AG08396 (cell line): ENCODE results near the gene MMRN2.
"Not testable (repeated sequence)": the region's sequence is repeated elsewhere in the genome, so short reads cannot be mapped to it uniquely, and the experiment has no call there.

Source experiments
- DNase-seq: peaks from one replicate; pipeline ENCODE4 v3.0.0; 2012; ENCODE audit warnings: low spot score, mixed read lengths

Gene MMRN2

DNA sequence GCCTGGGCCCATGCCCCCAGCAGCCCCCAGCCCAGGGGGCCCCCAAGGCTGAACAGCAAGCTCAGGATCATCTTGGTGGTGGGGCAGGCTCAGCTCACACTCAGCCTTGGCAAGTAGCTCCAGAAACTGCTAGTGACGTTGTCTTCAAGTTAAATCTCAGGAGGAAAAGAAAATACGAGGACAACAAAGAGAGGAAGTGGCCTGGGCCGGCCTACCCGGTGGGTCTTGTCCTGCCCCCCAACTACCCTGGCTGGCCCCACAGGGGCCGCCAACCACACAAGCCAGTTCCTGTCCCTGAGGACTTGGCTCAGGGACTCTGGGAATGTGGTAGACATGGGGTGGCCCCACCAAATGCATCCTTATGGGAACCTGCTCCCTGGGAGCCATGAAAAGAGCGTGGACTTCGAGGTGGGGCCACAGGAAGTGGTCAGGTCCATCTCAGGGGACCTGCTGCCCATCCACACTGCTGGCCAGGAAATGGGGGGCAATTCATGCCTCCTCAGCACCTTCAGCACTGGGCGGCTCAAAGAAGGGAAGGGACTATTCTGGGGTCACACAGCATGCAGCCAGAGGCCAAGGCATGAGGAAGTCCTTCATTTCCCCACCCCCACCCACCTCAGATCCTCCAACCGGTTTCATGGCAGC is at the start of gene MMRN2:
Gene MMRN2 (minus strand): TSS at position 145 of the 645 bp plus-strand sequence. CDS start 74 bp downstream, at position 71.
- DNase-seq, result no peak

DNA sequence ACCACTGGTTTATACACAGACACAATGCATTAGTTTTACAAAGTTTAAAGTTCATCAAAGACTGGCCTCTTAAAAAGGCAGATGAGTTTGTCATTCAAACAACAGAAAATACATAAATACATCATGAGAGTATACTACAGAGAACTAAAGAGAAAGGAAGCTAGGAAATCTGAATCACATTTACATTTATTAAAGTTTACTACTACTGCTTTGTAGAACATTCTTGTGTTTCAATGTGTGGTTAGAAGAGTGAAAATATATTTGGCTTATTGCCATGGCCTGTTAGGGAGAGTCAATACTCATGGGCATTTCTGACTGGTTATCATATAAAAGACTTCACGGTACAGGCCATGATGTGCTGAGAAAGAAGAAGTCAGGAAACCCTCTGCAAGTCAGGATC is 49.7 kb upstream of the MMRN2 start:
- not testable (repeated sequence) for DNase-seq

- DNase-seq, result no peak
Measured at GRCh38 chr10:87000491-87000890, 43.1 kb upstream of the MMRN2 start.

- not testable (repeated sequence) for DNase-seq
Measured at GRCh38 chr10:86999802-87000403, 42.5 kb upstream of the MMRN2 start.

DNA sequence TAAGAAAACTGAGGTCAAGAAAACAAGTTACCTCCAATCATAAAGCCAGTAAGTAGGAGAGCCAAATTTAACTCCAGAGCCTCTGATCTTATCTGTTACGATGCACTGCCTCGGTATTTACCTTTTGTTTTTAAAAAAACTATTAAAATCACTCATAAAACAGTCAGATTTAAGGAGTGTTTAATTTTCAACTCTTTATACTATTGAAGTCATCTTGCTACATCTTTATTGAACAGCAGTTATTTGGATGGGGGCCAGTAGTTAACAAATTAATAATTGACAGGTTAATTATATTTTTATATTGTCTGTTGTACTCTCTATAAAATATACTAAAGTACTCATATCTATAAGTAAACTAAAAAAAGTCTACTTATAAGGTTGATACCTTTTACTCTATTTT is 35.5 kb upstream of the MMRN2 start:
- DNase-seq, result no peak

DNA sequence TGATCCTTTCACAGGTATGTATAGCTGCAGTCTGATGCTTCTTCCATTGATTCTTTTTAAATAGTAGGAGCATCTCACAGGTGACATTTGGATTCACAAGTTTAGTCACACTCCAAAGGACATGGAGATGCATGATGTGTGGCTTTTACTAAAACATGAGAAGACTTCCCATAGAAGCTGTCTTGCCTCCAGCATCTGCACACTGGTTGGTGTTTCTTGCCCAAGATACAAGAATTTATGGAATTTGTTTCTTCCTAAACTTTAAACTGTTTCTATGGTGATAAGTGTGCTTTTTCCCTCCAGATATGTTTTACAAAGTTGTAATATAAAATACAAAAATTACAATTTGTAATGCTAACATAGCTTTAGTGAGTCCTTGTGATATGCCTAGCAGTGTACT is 35.0 kb upstream of the MMRN2 start:
- DNase-seq, result no peak

- DNase-seq, result not testable (repeated sequence)
Measured at GRCh38 chr10:86991362-86991761, 33.9 kb upstream of the MMRN2 start.

GRCh38 chr10:86988520-86988919 is 31.1 kb upstream of the MMRN2 start:
- no peak for DNase-seq

GRCh38 chr10:86984498-86984897 is 27.1 kb upstream of the MMRN2 start:
- DNase-seq, result not testable (repeated sequence)

DNA sequence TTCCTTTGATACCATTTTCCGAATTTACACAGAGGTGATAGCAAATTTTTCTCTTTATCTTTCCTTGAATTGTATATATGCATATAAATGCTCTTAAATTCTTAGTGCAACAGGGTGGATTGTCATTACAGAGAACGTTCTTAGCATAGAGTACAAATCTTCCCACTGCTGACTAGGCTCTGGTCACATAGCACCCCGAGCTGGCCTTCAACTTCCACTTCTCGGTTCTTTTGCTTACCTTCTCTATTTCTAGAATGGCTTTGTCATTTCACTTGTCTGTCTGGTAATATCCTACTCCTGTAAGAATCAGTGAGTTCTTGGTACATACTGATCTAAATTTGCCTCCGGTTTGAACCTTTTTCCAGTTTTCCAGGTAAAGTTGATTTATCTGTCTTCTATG is 24.3 kb upstream of the MMRN2 start:
- no peak for DNase-seq

DNA sequence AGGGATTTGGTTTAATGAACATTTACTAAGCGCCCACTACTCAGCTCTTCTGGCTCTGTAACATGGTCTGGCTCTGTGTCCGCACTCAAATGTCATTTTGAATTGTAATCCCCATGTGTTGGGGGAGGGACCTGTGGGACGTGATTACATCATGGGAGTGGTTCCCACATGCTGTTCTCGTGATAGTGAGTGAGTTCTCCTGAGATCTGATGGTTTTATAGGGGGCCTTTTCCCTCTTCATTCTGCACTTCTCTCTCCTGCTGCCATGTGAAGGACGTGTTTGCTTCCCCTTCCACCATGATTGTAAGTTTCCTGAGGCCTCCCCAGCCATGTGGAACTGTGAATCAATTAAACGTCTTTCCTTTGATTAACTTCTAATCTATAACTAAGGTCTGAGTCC is 23.6 kb upstream of the MMRN2 start:
- DNase-seq, result not testable (repeated sequence)

GRCh38 chr10:86979977-86980448 is 22.6 kb upstream of the MMRN2 start:
- peak; percentile 36 for DNase-seq

DNA sequence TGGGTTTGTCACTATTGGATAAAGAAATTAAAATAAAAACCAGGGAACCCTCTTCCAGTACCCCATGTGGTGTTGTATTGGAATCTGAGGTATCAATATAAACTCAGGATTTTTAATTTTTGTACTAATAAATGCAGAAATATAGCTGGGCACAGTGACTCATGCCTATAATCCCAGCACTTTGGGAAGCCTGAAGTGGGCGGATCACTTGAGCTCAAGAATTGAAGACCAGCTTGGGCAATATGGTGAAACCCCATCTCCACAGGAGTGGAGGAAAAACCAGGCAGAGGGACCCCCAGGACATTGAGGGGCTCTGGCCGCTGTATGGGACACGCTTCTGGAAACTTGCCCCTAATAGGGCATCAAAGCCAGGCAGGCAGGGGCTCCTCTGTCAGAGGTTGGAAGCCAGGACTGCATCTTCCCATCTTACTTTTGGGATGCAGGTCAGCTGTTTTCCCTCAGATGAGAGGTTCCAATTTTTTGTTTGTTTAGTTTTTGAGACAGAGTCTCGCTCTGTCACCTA is 21.9 kb upstream of the MMRN2 start:
- DNase-seq, result peak; percentile 2

DNA sequence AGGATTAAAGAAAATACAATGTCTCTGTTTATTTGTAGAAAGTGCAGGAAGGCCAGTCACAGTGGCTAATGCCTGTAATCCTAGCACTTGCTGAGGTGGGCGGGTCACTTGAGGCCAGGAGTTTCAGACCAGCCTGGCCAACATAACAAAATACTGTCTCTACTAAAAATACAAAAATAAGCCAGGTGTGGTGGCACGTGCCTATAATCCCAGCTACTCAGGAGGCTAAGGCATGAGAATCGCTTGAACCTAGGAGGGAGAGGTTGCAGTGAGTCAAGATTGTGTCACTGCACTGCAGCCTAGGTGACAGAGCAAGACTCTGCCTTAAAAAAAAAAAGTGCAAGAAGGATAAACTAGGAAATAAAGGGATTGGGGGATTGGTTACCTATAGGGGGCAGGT is 21.0 kb upstream of the MMRN2 start:
- DNase-seq, result peak; percentile 2

DNA sequence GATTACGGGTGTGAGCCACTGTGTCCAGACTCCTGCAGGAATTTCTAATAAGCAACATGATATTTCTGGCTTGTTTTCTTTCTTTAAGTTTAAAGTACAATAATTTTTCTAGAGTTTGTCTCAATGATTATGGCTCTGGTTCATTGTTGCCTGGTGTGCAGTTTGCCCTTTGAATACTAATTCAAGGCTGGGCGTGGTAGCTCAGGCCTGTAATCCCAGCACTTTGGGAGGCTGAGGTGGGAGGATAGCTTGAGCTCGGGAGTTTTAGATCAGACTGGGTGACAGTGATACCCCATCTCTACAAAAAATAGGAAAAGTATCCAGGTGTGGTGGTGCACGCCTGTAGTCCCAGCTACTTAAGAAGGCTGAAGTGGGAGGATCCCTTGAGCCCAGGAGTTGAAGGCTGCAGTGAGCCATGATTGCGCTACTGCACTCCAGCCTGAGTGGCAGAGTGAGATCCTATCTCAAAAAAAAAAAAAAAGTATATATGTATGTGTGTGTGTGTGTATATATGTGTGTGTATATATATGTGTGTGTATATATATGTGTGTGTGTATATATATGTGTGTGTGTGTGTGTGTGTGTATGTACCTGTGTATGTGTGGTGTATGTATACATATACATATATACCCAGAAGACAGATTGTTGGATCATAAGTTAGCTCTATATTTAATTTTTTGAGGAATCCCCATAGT is 19.1 kb upstream of the MMRN2 start:
- DNase-seq, result no peak

DNA sequence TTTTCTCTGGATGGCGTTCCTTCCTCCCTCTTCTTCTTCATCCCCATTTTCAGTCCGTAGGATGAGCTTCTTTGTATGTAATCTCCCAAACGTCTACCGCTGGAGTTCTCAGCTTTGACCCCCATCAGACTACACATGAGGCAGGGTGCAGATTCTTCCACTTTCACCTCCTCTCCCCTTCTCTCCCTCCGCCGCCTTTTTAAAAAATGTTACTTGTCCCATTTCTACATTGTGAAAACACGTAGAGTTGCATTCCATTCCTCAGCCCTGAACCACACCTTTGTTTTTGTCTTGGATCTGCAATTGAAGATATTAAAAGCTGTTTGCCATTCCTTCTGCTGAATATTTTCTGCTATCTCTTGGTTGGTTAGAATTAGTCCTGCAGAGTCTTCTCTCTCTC is 17.1 kb upstream of the MMRN2 start:
- no peak for DNase-seq

- DNase-seq, result no peak
Measured at GRCh38 chr10:86972613-86973380, 15.4 kb upstream of the MMRN2 start.

GRCh38 chr10:86971232-86971991 is 14.0 kb upstream of the MMRN2 start:
- DNase-seq, result peak; percentile 96

GRCh38 chr10:86970982-86971231 is 13.5 kb upstream of the MMRN2 start:
- no peak for DNase-seq

DNA sequence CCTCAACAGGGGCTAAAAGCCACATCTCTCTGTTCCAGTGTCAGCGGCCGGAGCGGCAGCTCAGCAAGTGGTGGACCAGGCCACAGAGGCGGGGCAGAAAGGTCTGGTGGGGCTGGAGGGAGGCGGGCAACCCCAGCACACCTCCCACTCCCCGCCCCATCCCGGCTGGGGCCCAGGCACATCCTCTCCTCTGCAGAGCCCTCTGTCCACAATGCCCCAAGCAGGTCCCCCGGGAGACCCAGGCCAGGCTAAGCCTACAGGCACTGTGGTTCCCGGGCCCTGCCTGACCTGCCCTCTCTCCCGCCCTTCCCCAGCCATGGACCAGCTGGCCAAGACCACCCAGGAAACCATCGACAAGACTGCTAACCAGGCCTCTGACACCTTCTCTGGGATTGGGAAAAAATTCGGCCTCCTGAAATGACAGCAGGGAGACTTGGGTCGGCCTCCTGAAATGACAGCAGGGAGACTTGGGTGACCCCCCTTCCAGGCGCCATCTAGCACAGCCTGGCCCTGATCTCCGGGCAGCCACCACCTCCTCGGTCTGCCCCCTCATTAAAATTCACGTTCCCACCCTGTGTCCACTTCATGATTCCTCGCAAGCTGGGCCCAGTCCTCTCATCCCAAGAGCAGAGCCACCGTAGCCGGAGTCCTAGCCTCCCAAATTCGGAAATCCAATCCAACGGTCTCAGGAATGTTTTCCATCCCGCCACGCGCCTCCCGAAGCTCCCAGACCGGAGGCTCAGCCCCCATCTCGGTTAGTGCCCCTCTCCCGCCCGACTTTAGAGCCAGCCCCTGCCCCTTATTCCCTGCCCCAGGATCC is 13.0 kb upstream of the MMRN2 start:
- peak; percentile 89 for DNase-seq
